Uterus (tissue), 2 donors: ENCODE data around the gene CSTB.

Source experiments
- CTCF ChIP-seq, 4 experiments: fragments of 200-600 bp in 2 of 4; fragments of 450-650 bp in 2 of 4; sonication (generic) in 2 of 4; IDR thresholded peaks; one replicate each; pipeline ENCODE4 v1.5.1; 2016 to 2019; ENCODE audit warnings: antibody characterized with exemption in 4 of 4, mild to moderate bottlenecking in 2 of 4, moderate library complexity in 1 of 4
- POLR2A ChIP-seq, 2 donors: fragments of 450-650 bp; IDR thresholded peaks; one replicate each; pipeline ENCODE4 v1.6.1; 2016; ENCODE audit warnings: antibody characterized with exemption in 2 of 2, mild to moderate bottlenecking in 1 of 2, moderate library complexity in 1 of 2

- TF ChIP-seq POLR2A (IDR thresholded peaks at IDR 0.05) (no peak), CTCF (IDR thresholded peaks at IDR 0.05) (no peak)
These were observed 37.0 kb upstream of the CSTB start for GRCh38 chr21:43812957-43813655.
